Neuronal stem cell (in vitro differentiated cells): ENCODE data around the gene TEPSIN.

ENCODE experiments used
- DNase-seq: peaks from one replicate; pipeline ENCODE4 v3.0.0-alpha.2; 2013; ENCODE audit warnings: low spot score
- H2AFZ ChIP-seq: one replicate; pipeline ENCODE4 v1.6.1; 2013; ENCODE audit warnings: mild to moderate bottlenecking, low read length, inconsistent platforms
- H2AK5ac ChIP-seq: 2 replicates; pipeline ENCODE4 v1.6.1; 2013; ENCODE audit warnings: low read depth, mild to moderate bottlenecking, inconsistent platforms, low read length, moderate library complexity, mixed read lengths
- H2BK120ac ChIP-seq: 2 replicates; pipeline ENCODE4 v1.6.1; 2013; ENCODE audit warnings: low read depth, mild to moderate bottlenecking, inconsistent platforms, low read length, moderate library complexity, mixed read lengths
- H2BK12ac ChIP-seq: one replicate; pipeline ENCODE4 v1.6.1; 2013; ENCODE audit warnings: low read length, inconsistent platforms
- H2BK15ac ChIP-seq: 2 replicates; pipeline ENCODE4 v1.6.1; 2013; ENCODE audit warnings: mild to moderate bottlenecking, low read length, inconsistent platforms, mixed read lengths
- H2BK5ac ChIP-seq: one replicate; pipeline ENCODE4 v1.6.1; 2013; ENCODE audit warnings: inconsistent platforms, mild to moderate bottlenecking, low read length, moderate library complexity
- H3K14ac ChIP-seq: one replicate; pipeline ENCODE4 v1.6.1; 2013; ENCODE audit warnings: low read length, inconsistent platforms
- H3K18ac ChIP-seq: 2 replicates; pipeline ENCODE4 v1.6.1; 2013; ENCODE audit warnings: low read length, inconsistent platforms
- H3K23ac ChIP-seq: 2 replicates; pipeline ENCODE4 v1.6.1; 2013; ENCODE audit warnings: low read depth, mild to moderate bottlenecking, mixed read lengths, low read length, inconsistent platforms; ENCODE audit not compliant: poor library complexity
- H3K27ac ChIP-seq: replicated peaks from 3 replicates; pipeline ENCODE4 v1.5.1; 2013; ENCODE audit warnings: low read length, inconsistent platforms
- H3K27me3 ChIP-seq, 3 experiments: 2 replicates each; pipeline ENCODE4 v1.6.1; 2013; ENCODE audit warnings: low read length in 3 of 3, mild to moderate bottlenecking in 2 of 3, inconsistent platforms in 1 of 3, low read depth in 1 of 3, mixed read lengths in 1 of 3, moderate library complexity in 1 of 3; ENCODE audit not compliant: control insufficient read depth in 3 of 3, insufficient read depth in 3 of 3
- H3K36me3 ChIP-seq, 2 donors: replicated peaks in 1 of 2; 2 replicates each; pipeline ENCODE4 v1.6.1; 2013; ENCODE audit warnings: low read length in 2 of 2; ENCODE audit not compliant: control insufficient read depth in 2 of 2, insufficient read depth in 2 of 2
- H3K4ac ChIP-seq: 2 replicates; pipeline ENCODE4 v1.6.1; 2013; ENCODE audit warnings: inconsistent platforms, mild to moderate bottlenecking, low read length, moderate library complexity
- H3K4me1 ChIP-seq, 2 donors: 1 replicate in 1 of 2; 2 replicates in 1 of 2; pipeline ENCODE4 v1.6.1; 2013; ENCODE audit warnings: low read length in 2 of 2, low read depth in 1 of 2; ENCODE audit not compliant: control insufficient read depth in 2 of 2, insufficient read depth in 1 of 2
- H3K4me2 ChIP-seq: one replicate; pipeline ENCODE4 v1.6.1; 2013; ENCODE audit warnings: mild to moderate bottlenecking, low read length, inconsistent platforms; ENCODE audit not compliant: insufficient read depth, poor library complexity, severe bottlenecking
- H3K4me3 ChIP-seq, 2 donors: 2 replicates each; pipeline ENCODE4 v1.5.1; 2013; ENCODE audit warnings: low read length in 2 of 2, mild to moderate bottlenecking in 2 of 2, inconsistent platforms in 1 of 2, moderate library complexity in 1 of 2
- H3K79me1 ChIP-seq: one replicate; pipeline ENCODE4 v1.6.1; 2013; ENCODE audit warnings: low read depth, mild to moderate bottlenecking, inconsistent platforms, low read length, moderate library complexity
- H3K9ac ChIP-seq: one replicate; pipeline ENCODE4 v1.6.1; 2013; ENCODE audit warnings: mild to moderate bottlenecking, low read depth, low read length, inconsistent platforms; ENCODE audit not compliant: poor library complexity
- H3K9me3 ChIP-seq, 2 donors: replicated peaks in 1 of 2; 2 replicates each; pipeline versions ENCODE3 to v1.6.1; 2013; ENCODE audit warnings: low read length in 2 of 2, mild to moderate bottlenecking in 2 of 2, inconsistent platforms in 1 of 2, low read depth in 1 of 2, mixed read lengths in 1 of 2, moderate library complexity in 1 of 2; ENCODE audit not compliant: control insufficient read depth in 2 of 2, insufficient read depth in 1 of 2
- H4K8ac ChIP-seq: one replicate; pipeline ENCODE4 v1.6.1; 2013; ENCODE audit warnings: low read depth, mild to moderate bottlenecking, inconsistent platforms, low read length, moderate library complexity
- H4K91ac ChIP-seq: one replicate; pipeline ENCODE4 v1.6.1; 2013; ENCODE audit warnings: low read length, low read depth, mild to moderate bottlenecking, inconsistent platforms; ENCODE audit not compliant: poor library complexity
- WGBS, 2 donors: extraction: QIAGEN DNeasy Blood & Tissue Kit; methylation state at CpG; one replicate each; pipeline ENCODE4 v1.1.7; 2013; ENCODE audit warnings: missing lambda C conversion rate in 2 of 2, mixed read lengths in 1 of 2; ENCODE audit not compliant: insufficient read length in 2 of 2, insufficient replicate concordance in 1 of 2; ENCODE audit errors: extremely low coverage in 2 of 2; 5-methylcytosine and 5-hydroxymethylcytosine counted together

The TEPSIN gene

GRCh38 chr17:81179861-81180260 lies 59.0 kb downstream of the TEPSIN start:
- no peak overlapping the region for H3K27ac ChIP-seq
- H2AK5ac ChIP-seq, result peak overlapping the region; percentile 83
- no peak for DNase-seq
- no CpG with 5 or more reads among the region's 12 CpGs for WGBS, 2 donors
- H3K4ac ChIP-seq, result peak overlapping the region; percentile 53
- H2BK12ac ChIP-seq, result no peak overlapping the region
- H3K27me3 ChIP-seq, result no peaks in the 10 kb centered on the region
- no peak overlapping the region for H4K91ac ChIP-seq
- H3K14ac ChIP-seq, result no peak overlapping the region
- H2BK120ac ChIP-seq, result no peak overlapping the region
- H3K9me3 ChIP-seq, result peaks cover 3 to 7% of the 10 kb centered on the region in 2 donors
- H2AFZ ChIP-seq, result peak overlapping the region; percentile 7
- no peak overlapping the region for H3K4me3 ChIP-seq
- H3K9ac ChIP-seq, result no peak overlapping the region
- H3K18ac ChIP-seq, result peak overlapping the region; percentile 80
- no peak overlapping the region for H2BK5ac ChIP-seq
- H3K23ac ChIP-seq, result no peak overlapping the region
- no peaks in the 10 kb centered on the region for H3K36me3 ChIP-seq
- peaks cover 0 to 3% of the 10 kb centered on the region in 2 donors for H3K4me1 ChIP-seq
- H2BK15ac ChIP-seq, result no peak overlapping the region
- peaks cover 4% of the 10 kb centered on the region for H3K79me1 ChIP-seq
- no peak overlapping the region for H3K4me2 ChIP-seq
- no peak overlapping the region for H4K8ac ChIP-seq

GRCh38 chr17:81179220-81179619 lies 59.6 kb downstream of the TEPSIN start:
- WGBS, 2 donors, result no CpG with 5 or more reads among the region's 9 CpGs
- Histone ChIP-seq H3K9me3 (peaks cover 3 to 7% of the 10 kb centered on the region in 2 donors), H3K4me1 (no peaks in the 10 kb centered on the region), H3K79me1 (peaks cover 4% of the 10 kb centered on the region), H3K9ac (no peak overlapping the region), H3K4me2 (no peak overlapping the region), H3K4me3 (no peak overlapping the region), H2BK12ac (peak overlapping the region; percentile 58), H2BK5ac (peak overlapping the region; percentile 24), H3K23ac (no peak overlapping the region), H4K91ac (no peak overlapping the region), H3K4ac (no peak overlapping the region), H2BK120ac (no peak overlapping the region), H2AK5ac (peak overlapping the region; percentile 79), H3K18ac (peak overlapping the region; percentile 80), H4K8ac (no peak overlapping the region), H3K36me3 (no peaks in the 10 kb centered on the region), H3K27me3 (no peaks in the 10 kb centered on the region), H2AFZ (no peak overlapping the region), H3K27ac (no peak overlapping the region), H2BK15ac (no peak overlapping the region), H3K14ac (no peak overlapping the region)
- DNase-seq, result no peak
